Uterus (tissue), 4 donors: ENCODE data around the gene LRRC1. TPM values are rescaled to one million over a fixed set of nuclear protein-coding genes. Genes with fewer than 3 reads are reported as not detected.

Experiments used
- DNase-seq, 2 donors: peaks; one replicate each; pipeline ENCODE4 v3.0.0-alpha.2; 2019 to 2020
- H3K27ac ChIP-seq, 2 donors: fragments of 200-600 bp; sonication (generic); 1 replicate in 1 of 2; 2 replicates in 1 of 2; pipeline ENCODE4 v1.5.1; 2016 to 2018
- H3K27me3 ChIP-seq, 2 donors: fragments of 200-600 bp; sonication (generic); one replicate each; pipeline ENCODE4 v1.5.1; 2018 to 2019; ENCODE audit warnings: control low read depth in 1 of 2
- H3K36me3 ChIP-seq, 2 donors: fragments of 200-600 bp; sonication (generic); one replicate each; pipeline ENCODE4 v1.5.1; 2019; ENCODE audit warnings: control low read depth in 1 of 2
- H3K4me1 ChIP-seq, 2 donors: fragments of 200-600 bp; sonication (generic); one replicate each; pipeline ENCODE4 v1.5.1; 2018 to 2019; ENCODE audit warnings: control low read depth in 1 of 2
- H3K4me3 ChIP-seq, 2 donors: fragments of 200-600 bp; sonication (generic); 1 replicate in 1 of 2; 2 replicates in 1 of 2; pipeline ENCODE4 v1.5.1; 2018 to 2019; ENCODE audit warnings: mild to moderate bottlenecking in 1 of 2
- H3K9me3 ChIP-seq, 2 donors: fragments of 200-600 bp; sonication (generic); one replicate each; pipeline ENCODE4 v1.5.1; 2019; ENCODE audit warnings: control low read depth in 1 of 2
- CTCF ChIP-seq, 4 experiments: fragments of 200-600 bp in 2 of 4; fragments of 450-650 bp in 2 of 4; sonication (generic) in 2 of 4; IDR thresholded peaks; one replicate each; pipeline ENCODE4 v1.5.1; 2016 to 2019; ENCODE audit warnings: antibody characterized with exemption in 4 of 4, mild to moderate bottlenecking in 2 of 4, moderate library complexity in 1 of 4
- POLR2A ChIP-seq, 2 donors: fragments of 450-650 bp; IDR thresholded peaks; one replicate each; pipeline ENCODE4 v1.6.1; 2016; ENCODE audit warnings: antibody characterized with exemption in 2 of 2, mild to moderate bottlenecking in 1 of 2, moderate library complexity in 1 of 2
- intact Hi-C: fragments of 100-400 bp; cut with DNase I; formaldehyde crosslinking; loops from one replicate; pipeline ENCODE4 v1.15.1; 2023; ENCODE audit warnings: low total_unique reads
- total RNA-seq, 4 donors: library from RNA; depleted of rRNA in 3 of 4; stranded (reverse); fragments of >200 nt in 3 of 4; gene quantifications; one replicate each; pipeline versions ENCODE4 v1.1.0 to v1.2.4, GENCODE V29; 2014 to 2023
- donor health status: DM: yes; HTN: yes; CAD: no.

Gene LRRC1
- total RNA-seq, 4 donors from 2014 or later: 4.4 to 39.7 (median 17.7) TPM

- TF ChIP-seq POLR2A (IDR thresholded peaks at IDR 0.05) (no peak), CTCF (IDR thresholded peaks at IDR 0.05) (no peak)
- Histone ChIP-seq H3K27me3 (no peaks in the 10 kb centered on the region), H3K4me1 (no peaks in the 10 kb centered on the region), H3K36me3 (no peaks in the 10 kb centered on the region), H3K9me3 (no peaks in the 10 kb centered on the region), H3K27ac (no peak overlapping the region), H3K4me3 (no peak overlapping the region)
- no peak for DNase-seq
- intact Hi-C loops: no loop called here
These were observed 137.7 kb downstream of the LRRC1 start for GRCh38 chr6:53932516-53932915.

GRCh38 chr6:53934023-53934422 is 139.2 kb downstream of the LRRC1 start:
- no peaks in the 10 kb centered on the region for H3K36me3 ChIP-seq
- intact Hi-C loops: no loop called here
- DNase-seq: no peak
- no peaks in the 10 kb centered on the region for H3K27me3 ChIP-seq
- no peak overlapping the region for H3K27ac ChIP-seq
- H3K4me3 ChIP-seq: no peak overlapping the region
- no peaks in the 10 kb centered on the region for H3K4me1 ChIP-seq
- H3K9me3 ChIP-seq: no peaks in the 10 kb centered on the region
- no peak for TF ChIP-seq CTCF (IDR thresholded peaks at IDR 0.05)
- no peak for TF ChIP-seq POLR2A (IDR thresholded peaks at IDR 0.05)

GRCh38 chr6:53937461-53937860 is 142.7 kb downstream of the LRRC1 start:
- Histone ChIP-seq H3K27me3 (no peaks in the 10 kb centered on the region), H3K4me3 (no peak overlapping the region), H3K36me3 (no peaks in the 10 kb centered on the region), H3K9me3 (no peaks in the 10 kb centered on the region), H3K4me1 (no peaks in the 10 kb centered on the region), H3K27ac (no peak overlapping the region)
- TF ChIP-seq CTCF (IDR thresholded peaks at IDR 0.05): no peak
- TF ChIP-seq POLR2A (IDR thresholded peaks at IDR 0.05): no peak
- intact Hi-C loops: no loop called here
- no peak for DNase-seq

GRCh38 chr6:53938810-53939209 is 144.0 kb downstream of the LRRC1 start:
- Histone ChIP-seq H3K27ac (no peak overlapping the region), H3K27me3 (no peaks in the 10 kb centered on the region), H3K4me3 (no peak overlapping the region), H3K4me1 (no peaks in the 10 kb centered on the region), H3K9me3 (no peaks in the 10 kb centered on the region), H3K36me3 (no peaks in the 10 kb centered on the region)
- no peak for DNase-seq
- no peak for TF ChIP-seq CTCF (IDR thresholded peaks at IDR 0.05)
- TF ChIP-seq POLR2A (IDR thresholded peaks at IDR 0.05): no peak
- intact Hi-C loops: no loop called here

GRCh38 chr6:53939830-53940229 is 145.0 kb downstream of the LRRC1 start:
- Histone ChIP-seq H3K27ac (no peak overlapping the region), H3K4me1 (no peaks in the 10 kb centered on the region), H3K9me3 (no peaks in the 10 kb centered on the region), H3K4me3 (no peak overlapping the region), H3K27me3 (no peaks in the 10 kb centered on the region), H3K36me3 (no peaks in the 10 kb centered on the region)
- DNase-seq: no peak
- intact Hi-C loops: no loop called here
- TF ChIP-seq POLR2A (IDR thresholded peaks at IDR 0.05) (no peak), CTCF (IDR thresholded peaks at IDR 0.05) (no peak)
